OCI-LY1 (cell line): Measurements from ENCODE around the gene LRMDA.

Source experiments
- H2AFZ ChIP-seq: fragments of 200-600 bp; sonication (generic), shearing (Covaris generic); 2 replicates; pipeline ENCODE4 v1.6.0; 2014; ENCODE audit warnings: antibody characterized with exemption, mild to moderate bottlenecking, low read length
- H3F3A ChIP-seq: fragments of 200-600 bp; sonication (generic), shearing (Covaris generic); 2 replicates; pipeline ENCODE4 v1.6.0; 2014; ENCODE audit warnings: mild to moderate bottlenecking, antibody characterized with exemption, low read length, moderate library complexity; ENCODE audit not compliant: insufficient read depth
- H3K27ac ChIP-seq: fragments of 200-600 bp; sonication (generic); 2 replicates; pipeline ENCODE4 v1.5.1; 2014; ENCODE audit warnings: low read length, mixed run types, mild to moderate bottlenecking, low read depth; ENCODE audit not compliant: poor library complexity, severe bottlenecking
- H3K27me3 ChIP-seq: fragments of 200-600 bp; sonication (generic); 2 replicates; pipeline ENCODE4 v1.6.0; 2014; ENCODE audit warnings: antibody characterized with exemption, mild to moderate bottlenecking, low read length, moderate library complexity; ENCODE audit not compliant: insufficient read depth
- H3K36me3 ChIP-seq: fragments of 200-600 bp; sonication (generic); 2 replicates; pipeline ENCODE4 v1.6.1; 2014; ENCODE audit warnings: mild to moderate bottlenecking, antibody characterized with exemption, low read length, moderate library complexity, mixed read lengths; ENCODE audit not compliant: insufficient read depth
- H3K4me1 ChIP-seq: fragments of 200-600 bp; sonication (generic); 2 replicates; pipeline ENCODE4 v1.5.1; 2014; ENCODE audit warnings: mild to moderate bottlenecking, low read length, moderate library complexity; ENCODE audit not compliant: insufficient read depth, severe bottlenecking
- H3K4me2 ChIP-seq: fragments of 200-600 bp; sonication (generic), shearing (Covaris generic); 2 replicates; pipeline ENCODE4 v1.6.1; 2014; ENCODE audit warnings: low read length
- H3K4me3 ChIP-seq: fragments of 200-600 bp; sonication (generic); 2 replicates; pipeline ENCODE4 v1.5.1; 2014; ENCODE audit warnings: low read length, low read depth, mild to moderate bottlenecking, mixed read lengths; ENCODE audit not compliant: poor library complexity, severe bottlenecking
- H3K79me2 ChIP-seq: fragments of 200-600 bp; shearing (Covaris generic); 2 replicates; pipeline ENCODE4 v1.6.1; 2016; ENCODE audit warnings: mixed run types, low read length, mixed read lengths; ENCODE audit not compliant: insufficient read depth
- H3K9ac ChIP-seq: fragments of 200-600 bp; sonication (generic), shearing (Covaris generic); 2 replicates; pipeline ENCODE4 v1.6.1; 2014; ENCODE audit warnings: mild to moderate bottlenecking, low read length, mixed read lengths
- H3K9me2 ChIP-seq: fragments of 200-600 bp; sonication (generic), shearing (Covaris generic); 2 replicates; pipeline ENCODE4 v1.6.1; 2014; ENCODE audit warnings: low read depth, mild to moderate bottlenecking, low read length, mixed read lengths
- H3K9me3 ChIP-seq: fragments of 200-600 bp; shearing (Covaris generic); 2 replicates; pipeline ENCODE4 v1.6.1; 2014; ENCODE audit warnings: low read length, mixed read lengths
- H4K20me1 ChIP-seq: fragments of 200-600 bp; sonication (generic), shearing (Covaris generic); 2 replicates; pipeline ENCODE4 v1.6.0; 2016; ENCODE audit warnings: mild to moderate bottlenecking, low read length; ENCODE audit not compliant: insufficient read depth
- EZH2 ChIP-seq: fragments of 200-600 bp; sonication (generic), shearing (Covaris generic); IDR thresholded peaks from 2 replicates; pipeline ENCODE4 v1.8.0; 2017; ENCODE audit warnings: borderline replicate concordance, mixed run types, mild to moderate bottlenecking, antibody characterized with exemption, low read length, moderate library complexity, mixed read lengths
- TF ChIP-seq, protein P1 (sequence below): fragments of 200-600 bp; sonication (generic), shearing (Covaris generic); IDR thresholded peaks from 2 replicates; pipeline ENCODE4 v1.5.1; 2017; ENCODE audit warnings: mild to moderate bottlenecking, antibody characterized with exemption, low read length, moderate library complexity, mixed read lengths

The LRMDA gene

DNA sequence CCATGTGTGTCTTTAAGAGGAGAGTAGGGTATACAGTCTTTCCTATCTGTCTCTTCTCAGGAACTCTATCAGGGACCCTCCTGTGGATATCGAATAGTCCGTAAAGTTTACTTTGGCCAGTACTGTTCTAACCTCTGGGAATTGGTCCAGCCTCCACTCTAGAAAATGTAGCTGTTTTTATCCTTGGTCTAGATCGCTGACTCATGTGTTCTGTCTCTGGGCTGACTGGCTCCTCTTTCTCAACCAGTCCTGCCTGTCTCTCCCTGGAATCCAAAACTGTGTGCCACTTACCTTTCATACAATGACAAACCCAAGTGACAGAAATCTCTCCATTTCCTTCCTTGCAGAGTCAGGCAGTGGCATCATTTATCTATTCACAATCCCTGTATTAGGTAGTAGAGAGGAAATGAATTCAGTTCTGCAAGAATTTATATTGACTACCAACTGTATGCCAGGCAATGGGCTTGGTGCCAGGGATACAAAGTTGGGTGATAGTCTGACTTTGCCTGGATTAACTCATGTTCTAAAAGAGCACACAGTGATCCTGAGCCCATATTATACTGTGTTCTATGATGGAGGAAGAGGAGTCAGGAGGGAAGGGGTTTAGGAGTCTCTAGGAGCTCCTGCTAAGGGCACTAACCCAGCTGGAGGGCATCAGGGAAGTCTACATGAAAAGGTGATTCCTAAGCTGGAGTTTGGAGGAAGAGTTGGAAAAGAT, 232.7 kb downstream of the LRMDA start:
- no peaks in the 10 kb centered on the region for H4K20me1 ChIP-seq
- H3K4me1 ChIP-seq = no peaks in the 10 kb centered on the region
- no peaks in the 10 kb centered on the region for H3K79me2 ChIP-seq
- no peaks in the 10 kb centered on the region for H3F3A ChIP-seq
- no peak overlapping the region for H3K4me2 ChIP-seq
- no peak overlapping the region for H2AFZ ChIP-seq
- H3K4me3 ChIP-seq = no peak overlapping the region
- no peaks in the 10 kb centered on the region for H3K9me2 ChIP-seq
- no peak overlapping the region for H3K9ac ChIP-seq
- H3K27ac ChIP-seq = no peak overlapping the region
- H3K36me3 ChIP-seq = no peaks in the 10 kb centered on the region
- TF ChIP-seq, protein P1, sequence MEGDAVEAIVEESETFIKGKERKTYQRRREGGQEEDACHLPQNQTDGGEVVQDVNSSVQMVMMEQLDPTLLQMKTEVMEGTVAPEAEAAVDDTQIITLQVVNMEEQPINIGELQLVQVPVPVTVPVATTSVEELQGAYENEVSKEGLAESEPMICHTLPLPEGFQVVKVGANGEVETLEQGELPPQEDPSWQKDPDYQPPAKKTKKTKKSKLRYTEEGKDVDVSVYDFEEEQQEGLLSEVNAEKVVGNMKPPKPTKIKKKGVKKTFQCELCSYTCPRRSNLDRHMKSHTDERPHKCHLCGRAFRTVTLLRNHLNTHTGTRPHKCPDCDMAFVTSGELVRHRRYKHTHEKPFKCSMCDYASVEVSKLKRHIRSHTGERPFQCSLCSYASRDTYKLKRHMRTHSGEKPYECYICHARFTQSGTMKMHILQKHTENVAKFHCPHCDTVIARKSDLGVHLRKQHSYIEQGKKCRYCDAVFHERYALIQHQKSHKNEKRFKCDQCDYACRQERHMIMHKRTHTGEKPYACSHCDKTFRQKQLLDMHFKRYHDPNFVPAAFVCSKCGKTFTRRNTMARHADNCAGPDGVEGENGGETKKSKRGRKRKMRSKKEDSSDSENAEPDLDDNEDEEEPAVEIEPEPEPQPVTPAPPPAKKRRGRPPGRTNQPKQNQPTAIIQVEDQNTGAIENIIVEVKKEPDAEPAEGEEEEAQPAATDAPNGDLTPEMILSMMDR = no peak
- H3K9me3 ChIP-seq = no peaks in the 10 kb centered on the region
- H3K27me3 ChIP-seq = 0 out of 2 replicates have a peak, but pooled peaks cover 3% of the 10 kb centered on the region

DNA sequence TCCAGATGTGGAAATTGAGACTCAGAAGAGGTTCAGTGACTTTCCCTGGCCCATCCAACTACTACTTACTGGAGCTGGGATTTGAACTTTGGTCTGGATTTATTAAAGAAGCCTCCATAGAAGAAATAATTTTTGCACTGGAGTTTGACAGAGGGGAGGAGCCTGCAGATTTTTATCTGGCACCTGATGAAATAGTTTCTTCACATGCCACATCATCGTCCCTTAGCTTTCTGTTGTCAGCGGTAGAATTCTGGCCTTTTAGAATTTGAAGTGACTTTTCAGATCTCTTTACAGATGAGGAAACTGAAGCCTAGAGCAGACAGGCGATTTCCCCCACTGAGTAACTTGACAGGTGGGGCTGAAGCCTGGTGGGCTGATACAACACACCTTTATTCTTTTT, 233.5 kb downstream of the LRMDA start:
- H3K9me3 ChIP-seq = no peaks in the 10 kb centered on the region
- H3K27me3 ChIP-seq = no peaks in the 10 kb centered on the region
- H2AFZ ChIP-seq = no peak overlapping the region
- no peak overlapping the region for H3K9ac ChIP-seq
- TF ChIP-seq, protein P1 = no peak
- TF ChIP-seq EZH2 = no peak
- H3K4me2 ChIP-seq = no peak overlapping the region
- H3K9me2 ChIP-seq = no peaks in the 10 kb centered on the region
- no peak overlapping the region for H3K4me3 ChIP-seq
- H3K79me2 ChIP-seq = no peaks in the 10 kb centered on the region
- no peaks in the 10 kb centered on the region for H4K20me1 ChIP-seq
- no peaks in the 10 kb centered on the region for H3K36me3 ChIP-seq
- H3K4me1 ChIP-seq = no peaks in the 10 kb centered on the region
- H3K27ac ChIP-seq = no peak overlapping the region
- H3F3A ChIP-seq = no peaks in the 10 kb centered on the region

- no peaks in the 10 kb centered on the region for H3K27me3 ChIP-seq
- no peak overlapping the region for H3K27ac ChIP-seq
- no peak overlapping the region for H2AFZ ChIP-seq
- no peaks in the 10 kb centered on the region for H3K9me3 ChIP-seq
- no peak overlapping the region for H3K4me2 ChIP-seq
- H3K9me2 ChIP-seq = no peaks in the 10 kb centered on the region
- no peak overlapping the region for H3K9ac ChIP-seq
- H3K79me2 ChIP-seq = no peaks in the 10 kb centered on the region
- H4K20me1 ChIP-seq = no peaks in the 10 kb centered on the region
- no peak overlapping the region for H3K4me3 ChIP-seq
- H3K4me1 ChIP-seq = no peaks in the 10 kb centered on the region
- H3F3A ChIP-seq = no peaks in the 10 kb centered on the region
- no peak for TF ChIP-seq EZH2
- TF ChIP-seq, protein P1 = no peak
- no peaks in the 10 kb centered on the region for H3K36me3 ChIP-seq
Observed at GRCh38 chr10:75665707-75666106, 234.3 kb downstream of the LRMDA start.
